Muscle of leg (tissue), 16 donors: ENCODE data around the gene SEC14L3. TPM values are rescaled to one million over a fixed set of nuclear protein-coding genes. Genes with fewer than 3 reads are reported as not detected.

Source experiments
- DNase-seq: peaks from one replicate; pipeline ENCODE4 v3.0.0; 2013
- H3K27ac ChIP-seq: one replicate; pipeline ENCODE4 v1.5.1; 2013; ENCODE audit warnings: mild to moderate bottlenecking, low read length, control low read depth
- H3K27me3 ChIP-seq: one replicate; pipeline ENCODE4 v1.6.1; 2013; ENCODE audit warnings: low read length; ENCODE audit not compliant: control insufficient read depth, insufficient read depth
- H3K36me3 ChIP-seq: one replicate; pipeline ENCODE4 v1.6.1; 2013; ENCODE audit warnings: low read length; ENCODE audit not compliant: control insufficient read depth, insufficient read depth
- H3K4me1 ChIP-seq: one replicate; pipeline ENCODE4 v1.6.1; 2013; ENCODE audit warnings: low read length; ENCODE audit not compliant: control insufficient read depth, insufficient read depth
- H3K4me3 ChIP-seq: one replicate; pipeline ENCODE4 v1.5.1; 2013; ENCODE audit warnings: low read length, control low read depth
- H3K9me3 ChIP-seq: replicated peaks from 2 replicates; pipeline ENCODE4 v1.6.1; 2013; ENCODE audit warnings: low read depth, low read length; ENCODE audit not compliant: control insufficient read depth
- WGBS: methylation state at CpG from one replicate; pipeline ENCODE4 v1.1.5; 2013; ENCODE audit warnings: missing lambda C conversion rate; ENCODE audit not compliant: insufficient coverage; 5-methylcytosine and 5-hydroxymethylcytosine counted together
- long read RNA-seq, 11 donors: transcript quantifications; one replicate each; lab custom pipeline, GENCODE V29; 2026
- polyA plus RNA-seq, 8 donors: library from polyadenylated mRNA; unstranded; fragments of 120-200 nt; gene quantifications; one replicate each; pipeline versions ENCODE4 v1.2.1 to v1.2.3, GENCODE V29; 2013; ENCODE audit warnings: inconsistent platforms in 1 of 8, low replicate concordance in 1 of 8; ENCODE audit not compliant: insufficient read length in 8 of 8, insufficient read depth in 1 of 8
- total RNA-seq: library from RNA; stranded (reverse); fragments of 120-200 nt; gene quantifications from one replicate; pipeline ENCODE4 v1.2.4, GENCODE V29; 2013

SEC14L3 gene
- not detected for total RNA-seq
- under 1 TPM in 2 of 8 donors, not detected in 6; 0.05 to 0.06 TPM for polyA plus RNA-seq
- long read RNA-seq, donor 1: 0 reads
- long read RNA-seq, donor 2: 0 reads
- long read RNA-seq, donor 3: 0 reads
- long read RNA-seq, donor 4: 0 reads
- long read RNA-seq, donor 5: 0 reads
- long read RNA-seq, donor 6: 0 reads
- long read RNA-seq, donor 7: 0 reads
- long read RNA-seq, donor 8: 0 reads
- long read RNA-seq, donor 9: 0 reads
- long read RNA-seq, donor 10: 0 reads
- long read RNA-seq, donor 11: 0 reads

- 51% methylated on average over 9 of the region's 13 CpGs for WGBS
- Histone ChIP-seq H3K9me3 (no peaks in the 10 kb centered on the region), H3K4me1 (peaks cover 6% of the 10 kb centered on the region), H3K4me3 (no peak within 1 kb of the TSS), H3K27ac (no peak within 1 kb of the TSS), H3K27me3 (peaks cover 5% of the 10 kb centered on the region), H3K36me3 (no peaks in the 10 kb centered on the region)
- DNase-seq: peak; percentile 20
Observed at GRCh38 chr22:30471616-30472318, at the start of gene SEC14L3. SEC14L3 (minus strand) TSS chr22:30472017; CDS start chr22:30471958, 59 bp downstream.

DNA sequence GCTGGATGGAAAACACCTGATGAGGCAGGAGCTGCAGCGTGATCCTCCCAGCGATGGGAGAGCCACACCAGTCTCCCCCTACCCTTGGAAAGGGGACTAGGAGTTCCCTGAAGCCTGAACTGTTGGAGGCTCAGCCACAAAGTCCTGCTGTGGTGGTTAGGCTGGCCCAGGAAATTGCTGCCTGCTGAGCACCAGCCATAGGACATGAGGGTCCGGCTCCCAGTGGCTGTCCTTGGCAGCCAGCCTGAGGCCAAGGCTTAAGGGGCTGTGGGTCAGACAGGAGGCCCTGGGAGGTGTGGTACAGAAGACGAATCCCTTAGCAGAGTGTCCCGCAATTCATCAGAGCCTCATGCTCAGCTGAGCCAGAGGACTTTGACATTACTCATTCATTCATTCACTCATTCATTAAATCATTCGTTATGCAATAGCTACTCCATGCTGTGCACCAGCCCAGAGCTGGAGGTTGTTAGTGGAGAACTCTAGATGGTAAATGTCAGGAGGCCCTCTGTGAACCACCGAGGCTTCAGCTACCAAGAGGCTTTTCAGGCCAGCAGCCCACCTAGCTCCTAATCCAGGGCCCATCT is 48.1 kb upstream of the SEC14L3 start:
- Histone ChIP-seq H3K27ac (no peak overlapping the region), H3K36me3 (no peaks in the 10 kb centered on the region), H3K9me3 (no peaks in the 10 kb centered on the region), H3K4me1 (no peaks in the 10 kb centered on the region), H3K4me3 (no peak overlapping the region), H3K27me3 (no peaks in the 10 kb centered on the region)
- 87% methylated on average over 3 of the region's 7 CpGs for WGBS
- no peak for DNase-seq

DNA sequence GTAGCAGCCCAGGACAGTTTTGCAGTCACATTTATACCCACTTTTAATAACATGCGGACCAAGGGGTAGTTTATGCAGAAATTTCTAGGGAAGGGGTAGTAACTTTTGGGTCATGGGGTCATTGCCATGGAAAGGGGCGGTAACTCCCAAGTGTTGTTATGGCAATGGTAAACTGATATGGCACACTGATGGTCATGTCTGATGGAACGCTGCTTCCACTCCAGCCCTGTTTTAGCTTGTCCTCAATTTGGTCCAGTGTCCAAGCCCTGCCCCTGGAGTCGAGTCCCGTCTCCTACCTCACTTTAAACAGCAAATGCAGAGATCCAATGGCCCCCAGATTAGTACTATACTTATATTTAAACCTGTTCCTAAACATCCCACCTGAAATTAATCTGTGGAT is 44.9 kb upstream of the SEC14L3 start:
- WGBS: 77% methylated on average over 2 of the region's 5 CpGs
- no peaks in the 10 kb centered on the region for H3K4me1 ChIP-seq
- no peak for DNase-seq
- no peak overlapping the region for H3K27ac ChIP-seq
- H3K9me3 ChIP-seq: no peaks in the 10 kb centered on the region
- no peaks in the 10 kb centered on the region for H3K36me3 ChIP-seq
- no peak overlapping the region for H3K4me3 ChIP-seq
- no peaks in the 10 kb centered on the region for H3K27me3 ChIP-seq

DNA sequence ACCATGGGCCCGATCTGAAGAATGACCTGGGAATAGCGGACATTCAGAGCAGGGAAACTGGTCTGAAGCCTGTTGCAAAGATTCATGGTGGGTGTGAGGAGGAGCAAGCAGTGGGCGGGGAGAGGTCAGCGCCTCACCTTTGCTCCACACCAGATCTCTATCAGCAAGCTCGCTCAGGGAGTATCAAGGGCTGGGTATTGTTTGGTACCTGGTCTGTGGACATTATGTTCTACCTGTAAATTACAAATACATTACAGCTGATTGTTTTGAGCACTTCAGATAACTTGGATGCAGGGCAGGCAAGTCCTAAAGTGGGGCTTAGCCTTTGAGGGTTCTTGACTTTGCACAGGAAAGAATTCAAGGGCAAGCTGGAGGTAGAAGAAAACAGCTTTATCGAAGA is 44.5 kb upstream of the SEC14L3 start:
- Histone ChIP-seq H3K4me3 (no peak overlapping the region), H3K27ac (no peak overlapping the region), H3K9me3 (no peaks in the 10 kb centered on the region), H3K27me3 (no peaks in the 10 kb centered on the region), H3K4me1 (no peaks in the 10 kb centered on the region), H3K36me3 (no peaks in the 10 kb centered on the region)
- no peak for DNase-seq
- 90% methylated on average over 2 of the region's 6 CpGs for WGBS

- Histone ChIP-seq H3K4me3 (no peak overlapping the region), H3K27me3 (no peaks in the 10 kb centered on the region), H3K9me3 (no peaks in the 10 kb centered on the region), H3K36me3 (no peaks in the 10 kb centered on the region), H3K27ac (no peak overlapping the region), H3K4me1 (no peaks in the 10 kb centered on the region)
- DNase-seq: no peak
- WGBS: 55% methylated on average over 2 of the region's 4 CpGs
Observed at GRCh38 chr22:30514252-30514651, 42.4 kb upstream of the SEC14L3 start.

DNA sequence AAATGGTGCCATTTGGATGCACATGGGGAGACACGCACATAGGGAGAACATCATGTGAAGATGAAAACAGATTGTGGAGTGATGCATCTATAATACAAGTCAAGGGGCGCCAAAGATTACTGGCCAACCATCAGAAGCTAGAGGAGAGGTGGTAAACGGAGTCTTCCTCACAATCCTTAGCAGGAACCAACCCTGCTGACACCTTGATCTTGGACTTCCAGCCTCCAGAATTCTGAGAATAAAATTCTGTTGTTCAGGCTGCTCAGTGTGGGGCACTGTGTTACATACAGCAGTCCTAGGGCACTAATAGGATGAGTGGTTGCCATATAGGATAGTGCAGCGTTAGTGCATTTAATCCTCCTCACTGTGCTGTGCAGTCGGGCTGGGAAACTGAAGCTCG is 41.6 kb upstream of the SEC14L3 start:
- Histone ChIP-seq H3K36me3 (no peaks in the 10 kb centered on the region), H3K27me3 (no peaks in the 10 kb centered on the region), H3K9me3 (no peaks in the 10 kb centered on the region), H3K4me3 (no peak overlapping the region), H3K27ac (no peak overlapping the region), H3K4me1 (no peaks in the 10 kb centered on the region)
- no peak for DNase-seq
- WGBS: 83% methylated on average over 3 of the region's 6 CpGs

GRCh38 chr22:30511911-30512310 is 40.1 kb upstream of the SEC14L3 start:
- Histone ChIP-seq H3K4me3 (no peak overlapping the region), H3K27me3 (peaks cover 7% of the 10 kb centered on the region), H3K4me1 (no peaks in the 10 kb centered on the region), H3K27ac (no peak overlapping the region), H3K36me3 (no peaks in the 10 kb centered on the region), H3K9me3 (no peaks in the 10 kb centered on the region)
- 97% methylated on average over 5 of the region's 7 CpGs for WGBS
- DNase-seq: no peak

GRCh38 chr22:30511109-30511508 is 39.3 kb upstream of the SEC14L3 start:
- H3K4me3 ChIP-seq: no peak overlapping the region
- no peak for DNase-seq
- no peaks in the 10 kb centered on the region for H3K4me1 ChIP-seq
- no peaks in the 10 kb centered on the region for H3K36me3 ChIP-seq
- WGBS: 86% methylated on average over 9 of the region's 9 CpGs
- H3K27me3 ChIP-seq: peaks cover 15% of the 10 kb centered on the region
- no peak overlapping the region for H3K27ac ChIP-seq
- H3K9me3 ChIP-seq: no peaks in the 10 kb centered on the region

GRCh38 chr22:30508216-30508615 is 36.4 kb upstream of the SEC14L3 start:
- 73% methylated on average over 3 of the region's 5 CpGs for WGBS
- no peak overlapping the region for H3K4me3 ChIP-seq
- no peaks in the 10 kb centered on the region for H3K9me3 ChIP-seq
- no peak for DNase-seq
- no peaks in the 10 kb centered on the region for H3K4me1 ChIP-seq
- no peak overlapping the region for H3K27ac ChIP-seq
- no peaks in the 10 kb centered on the region for H3K36me3 ChIP-seq
- peaks cover 37% of the 10 kb centered on the region for H3K27me3 ChIP-seq

- Histone ChIP-seq H3K27me3 (peaks cover 39% of the 10 kb centered on the region), H3K27ac (no peak overlapping the region), H3K9me3 (no peaks in the 10 kb centered on the region), H3K36me3 (no peaks in the 10 kb centered on the region), H3K4me1 (no peaks in the 10 kb centered on the region), H3K4me3 (no peak overlapping the region)
- WGBS: 100% methylated on average over 1 of the region's 4 CpGs
- DNase-seq: no peak
Observed at GRCh38 chr22:30507670-30508069, 35.9 kb upstream of the SEC14L3 start.
